ENCODE data around the gene C16orf87. TPM values are rescaled to one million over a fixed set of nuclear protein-coding genes. Genes with fewer than 3 reads are reported as not detected.

Gene C16orf87
- total and polyA plus RNA-seq, 9 of the 15 experiments (the other 6 are each of a cell fraction or from before 2014, with no cell fraction given) = 7.8 to 16.7 (median 10.5) TPM

- TF ChIP-seq SMARCC2 (IDR thresholded peaks at IDR 0.05; ENCODE audit: low read depth) = no peak
- peak; percentile 53; the same call in 1 of the 2 replicates for TF ChIP-seq THAP12 (CRISPR knock-in tag; IDR thresholded peaks at IDR 0.05)
- TF ChIP-seq ZBTB40 (IDR thresholded peaks at IDR 0.05) = no peak
- TF ChIP-seq ZBTB40 (CRISPR knock-in tag; IDR thresholded peaks at IDR 0.05) = no peak
- TF ChIP-seq TEAD1 (CRISPR knock-in tag; IDR thresholded peaks at IDR 0.05) = 0 out of 4 replicates have a peak, but pooled peaks of 1 of the 2 experiments have one; percentile 17
- no peak for TF ChIP-seq STAT5B (CRISPR knock-in tag; IDR thresholded peaks at IDR 0.05)
- TF ChIP-seq NR3C1 (CRISPR knock-in tag; IDR thresholded peaks at IDR 0.05) = no peak; the same call in 1 of the 2 replicates
- no peak for TF ChIP-seq NFE2L1 (tag; IDR thresholded peaks at IDR 0.05; ENCODE audit: borderline replicate concordance, low read depth)
- no peak for TF ChIP-seq ZNF347 (CRISPR knock-in tag; IDR thresholded peaks at IDR 0.05; ENCODE audit: low read depth)
- TF ChIP-seq MEF2A (IDR thresholded peaks at IDR 0.05; ENCODE audit: control insufficient read depth, low read depth, low read length) = no peak
- no peak for TF ChIP-seq STAG1 (CRISPR knock-in tag; IDR thresholded peaks at IDR 0.05; ENCODE audit: borderline replicate concordance)
- TF ChIP-seq NR4A1 (CRISPR knock-in tag; IDR thresholded peaks at IDR 0.05) = no peak
- TF ChIP-seq NR4A1 (tag; IDR thresholded peaks at IDR 0.05) = no peak
- no peak; the same call in 1 of the 2 replicates for TF ChIP-seq NFRKB (IDR thresholded peaks at IDR 0.05; ENCODE audit: low read depth)
- TF ChIP-seq ESRRA (IDR thresholded peaks at IDR 0.05; ENCODE audit: borderline replicate concordance, low read depth) = no peak
- TF ChIP-seq POLR2H (tag; IDR thresholded peaks at IDR 0.05; ENCODE audit: low read depth) = no peak
- TF ChIP-seq SUPT5H (IDR thresholded peaks at IDR 0.05) = peak; percentile 87
These were observed 41.2 kb downstream of the C16orf87 start (continued) for GRCh38 chr16:46789499-46790414.
